H9 (cell line): ENCODE results near the gene CCM2L. TPM values are rescaled to one million over a fixed set of nuclear protein-coding genes. Genes with fewer than 3 reads are reported as not detected.

ENCODE experiments used
- DNase-seq: peaks from one replicate; pipeline ENCODE4 v3.0.0-alpha.2; 2017
- H2AFZ ChIP-seq: one replicate; pipeline ENCODE4 v1.6.1; 2013; ENCODE audit warnings: mild to moderate bottlenecking, low read length, control low read depth, moderate library complexity
- H2AK5ac ChIP-seq: 2 replicates; pipeline ENCODE4 v1.6.1; 2013; ENCODE audit warnings: low read length, control low read depth, mixed read lengths; ENCODE audit not compliant: insufficient read length
- H2BK120ac ChIP-seq: one replicate; pipeline ENCODE4 v1.6.1; 2013; ENCODE audit warnings: low read depth, mild to moderate bottlenecking, low read length, control low read depth, inconsistent platforms; ENCODE audit not compliant: poor library complexity, severe bottlenecking
- H2BK12ac ChIP-seq: 2 replicates; pipeline ENCODE4 v1.6.1; 2013; ENCODE audit warnings: low read length, control low read depth, mixed read lengths, low read depth; ENCODE audit not compliant: insufficient read length
- H2BK15ac ChIP-seq: 2 replicates; pipeline ENCODE4 v1.6.1; 2013; ENCODE audit warnings: low read depth, low read length, control low read depth
- H2BK20ac ChIP-seq: one replicate; pipeline ENCODE4 v1.6.1; 2013; ENCODE audit warnings: low read depth, mild to moderate bottlenecking, low read length, control low read depth, inconsistent platforms; ENCODE audit not compliant: poor library complexity, severe bottlenecking
- H2BK5ac ChIP-seq: 2 replicates; pipeline ENCODE4 v1.6.1; 2013; ENCODE audit warnings: low read length, control low read depth, mixed read lengths; ENCODE audit not compliant: insufficient read length
- H3K14ac ChIP-seq: 2 replicates; pipeline ENCODE4 v1.6.1; 2013; ENCODE audit warnings: low read length, control low read depth; ENCODE audit not compliant: insufficient read depth
- H3K18ac ChIP-seq: 2 replicates; pipeline ENCODE4 v1.6.1; 2013; ENCODE audit warnings: low read depth, mild to moderate bottlenecking, mixed read lengths, low read length, control low read depth; ENCODE audit not compliant: insufficient read length
- H3K23ac ChIP-seq: 2 replicates; pipeline ENCODE4 v1.6.1; 2013; ENCODE audit warnings: low read length, control low read depth, mixed read lengths, low read depth; ENCODE audit not compliant: insufficient read length
- H3K23me2 ChIP-seq: 2 replicates; pipeline ENCODE4 v1.6.1; 2013; ENCODE audit warnings: low read depth, mild to moderate bottlenecking, mixed read lengths, low read length, control low read depth; ENCODE audit not compliant: insufficient read length, poor library complexity, severe bottlenecking
- H3K27ac ChIP-seq: 2 replicates; pipeline ENCODE4 v1.5.1; 2013; ENCODE audit warnings: low read length, control low read depth, mixed read lengths, low read depth; ENCODE audit not compliant: insufficient read length
- H3K27me3 ChIP-seq: 2 replicates; pipeline ENCODE4 v1.6.1; 2013; ENCODE audit warnings: low read length, control low read depth, inconsistent platforms; ENCODE audit not compliant: insufficient read depth
- H3K4ac ChIP-seq: 2 replicates; pipeline ENCODE4 v1.6.1; 2013; ENCODE audit warnings: low read depth, mild to moderate bottlenecking, control low read depth, inconsistent platforms, low read length, moderate library complexity
- H3K4me1 ChIP-seq: 2 replicates; pipeline ENCODE4 v1.6.1; 2013; ENCODE audit warnings: low read length, control low read depth, inconsistent platforms; ENCODE audit not compliant: insufficient read depth
- H3K4me2 ChIP-seq: 2 replicates; pipeline ENCODE4 v1.6.1; 2013; ENCODE audit warnings: low read length, control low read depth, mixed read lengths; ENCODE audit not compliant: insufficient read length, insufficient read depth
- H3K56ac ChIP-seq: 2 replicates; pipeline ENCODE4 v1.6.1; 2013; ENCODE audit warnings: low read depth, mild to moderate bottlenecking, mixed read lengths, low read length, control low read depth; ENCODE audit not compliant: insufficient read length
- H3K79me1 ChIP-seq: 2 replicates; pipeline ENCODE4 v1.6.1; 2013; ENCODE audit warnings: low read depth, mild to moderate bottlenecking, moderate library complexity, low read length, control low read depth, inconsistent platforms; ENCODE audit not compliant: insufficient read depth, poor library complexity, severe bottlenecking
- H3K79me2 ChIP-seq: 2 replicates; pipeline ENCODE4 v1.6.1; 2013; ENCODE audit warnings: low read length, control low read depth, inconsistent platforms; ENCODE audit not compliant: insufficient read depth
- H3K9ac ChIP-seq: 2 replicates; pipeline ENCODE4 v1.6.1; 2013; ENCODE audit warnings: low read length, control low read depth, mixed read lengths; ENCODE audit not compliant: insufficient read length; ENCODE audit errors: extremely low read depth
- H3K9me3 ChIP-seq: one replicate; pipeline ENCODE4 v1.6.1; 2013; ENCODE audit warnings: low read depth, low read length, inconsistent platforms; ENCODE audit not compliant: control insufficient read depth
- H3T11ph ChIP-seq: one replicate; pipeline ENCODE4 v1.6.1; 2013; ENCODE audit warnings: mild to moderate bottlenecking, low read length, control low read depth, inconsistent platforms
- H4K20me1 ChIP-seq: one replicate; pipeline ENCODE4 v1.6.1; 2013; ENCODE audit not compliant: control insufficient read depth, insufficient read length, insufficient read depth
- H4K5ac ChIP-seq: 2 replicates; pipeline ENCODE4 v1.6.1; 2013; ENCODE audit warnings: low read depth, mild to moderate bottlenecking, mixed read lengths, low read length, control low read depth; ENCODE audit not compliant: insufficient read length
- H4K8ac ChIP-seq: replicated peaks from 2 replicates; pipeline ENCODE4 v1.6.1; 2013; ENCODE audit warnings: low read length, control low read depth, mixed read lengths, low read depth; ENCODE audit not compliant: insufficient read length
- H4K91ac ChIP-seq: 2 replicates; pipeline ENCODE4 v1.6.1; 2013; ENCODE audit warnings: low read depth, mild to moderate bottlenecking, moderate library complexity, mixed read lengths, low read length, control low read depth; ENCODE audit not compliant: insufficient read length
- H3K27ac Mint-ChIP-seq, 3 experiments: 2 replicates in 2 of 3; 3 replicates in 1 of 3; pipeline ENCODE4 v1.8.0; 2020 to 2021; ENCODE audit warnings: mixed read lengths in 3 of 3, mild to moderate bottlenecking in 1 of 3, moderate library complexity in 1 of 3
- H3K27me3 Mint-ChIP-seq: 2 replicates; pipeline ENCODE4 v1.8.0; 2021; ENCODE audit warnings: low read depth, mild to moderate bottlenecking, moderate library complexity, mixed read lengths
- H3K36me3 Mint-ChIP-seq, 3 experiments: 2 replicates in 2 of 3; 3 replicates in 1 of 3; pipeline ENCODE4 v1.8.0; 2020 to 2021; ENCODE audit warnings: low read depth in 3 of 3, mixed read lengths in 3 of 3; ENCODE audit not compliant: insufficient read depth in 1 of 3
- H3K4me1 Mint-ChIP-seq, 2 experiments: 2 replicates each; pipeline ENCODE4 v1.8.0; 2020; ENCODE audit warnings: mixed read lengths in 2 of 2
- H3K4me3 Mint-ChIP-seq, 2 experiments: 2 replicates in 1 of 2; 3 replicates in 1 of 2; pipeline ENCODE4 v1.8.0; 2020 to 2021; ENCODE audit warnings: mild to moderate bottlenecking in 2 of 2, mixed read lengths in 2 of 2, moderate library complexity in 1 of 2
- H3K9me3 Mint-ChIP-seq, 2 experiments: 2 replicates in 1 of 2; 3 replicates in 1 of 2; pipeline ENCODE4 v1.8.0; 2020; ENCODE audit warnings: mild to moderate bottlenecking in 2 of 2, mixed read lengths in 2 of 2, moderate library complexity in 1 of 2
- WGBS: extraction: QIAGEN DNeasy Blood & Tissue Kit; methylation state at CpG from one replicate; pipeline ENCODE4 v1.1.7; 2013; ENCODE audit warnings: missing lambda C conversion rate, low lambda C conversion rate, mixed read lengths; ENCODE audit not compliant: insufficient read length; ENCODE audit errors: extremely low coverage; 5-methylcytosine and 5-hydroxymethylcytosine counted together
- total RNA-seq: library from RNA; stranded (reverse); gene quantifications from 2 replicates; pipeline ENCODE4 v1.2.1, GENCODE V29; 2021
- TF ChIP-seq, protein P1 (sequence below): fragments of 200-600 bp; sonication (generic); conservative IDR thresholded peaks from 3 replicates; pipeline ENCODE4 v1.8.0; 2021; ENCODE audit warnings: antibody characterized with exemption, mild to moderate bottlenecking

The CCM2L gene
- total RNA-seq, 1 experiment from 2014 or later, result 4.6 TPM

DNA sequence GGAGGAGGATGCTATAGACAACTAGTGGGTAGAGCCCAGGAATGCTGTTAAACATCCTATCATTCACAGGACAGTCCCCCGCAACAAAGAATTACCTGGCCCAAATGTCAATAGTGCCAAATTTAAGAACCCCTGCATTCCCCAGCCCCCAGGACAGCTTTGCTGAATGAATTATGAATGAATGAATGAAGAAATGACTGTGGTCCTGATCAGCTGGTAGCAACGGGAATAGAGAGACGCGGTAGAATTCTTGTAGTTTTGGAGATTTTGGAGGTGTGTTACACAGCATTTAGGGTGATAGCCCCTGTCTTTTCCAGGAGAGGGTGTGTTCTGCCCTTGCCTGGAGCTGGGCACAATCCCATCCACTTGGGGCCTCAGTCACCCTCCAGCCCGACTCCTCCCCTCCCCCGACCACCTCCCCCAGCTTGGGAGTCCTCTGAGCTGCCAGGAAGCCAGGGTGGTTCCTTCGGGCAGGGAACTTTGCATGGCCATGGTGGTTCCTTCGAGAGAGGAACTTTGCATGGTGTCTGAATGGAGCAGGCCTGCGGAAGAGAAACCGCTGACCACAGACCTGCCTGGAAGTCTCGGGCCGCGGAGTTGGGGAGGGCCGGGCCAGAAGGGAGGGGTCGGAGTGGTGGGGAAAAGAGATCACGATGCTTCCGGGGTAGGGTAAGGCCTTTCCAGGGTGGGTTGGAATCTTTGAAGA lies 40.8 kb downstream of the CCM2L start:
- no peak overlapping the region for H2BK15ac ChIP-seq
- Mint-ChIP-seq H3K27me3 (peaks cover 72% of the 10 kb centered on the region), H3K27ac (0 out of 7 replicates have a peak overlapping the region, but pooled peaks of 1 of the 3 experiments have one; percentile 3), H3K4me1 (peaks cover 22% of the 10 kb centered on the region in 2 experiments), H3K9me3 (no peaks in the 10 kb centered on the region), H3K4me3 (peak overlapping the region; percentile 68 to 88), H3K36me3 (no peaks in the 10 kb centered on the region; a peak in 1 of 7 replicates)
- H4K5ac ChIP-seq, result no peak overlapping the region
- no peak overlapping the region for H3K14ac ChIP-seq
- no peaks in the 10 kb centered on the region for H3K4me1 ChIP-seq
- TF ChIP-seq, protein P1, sequence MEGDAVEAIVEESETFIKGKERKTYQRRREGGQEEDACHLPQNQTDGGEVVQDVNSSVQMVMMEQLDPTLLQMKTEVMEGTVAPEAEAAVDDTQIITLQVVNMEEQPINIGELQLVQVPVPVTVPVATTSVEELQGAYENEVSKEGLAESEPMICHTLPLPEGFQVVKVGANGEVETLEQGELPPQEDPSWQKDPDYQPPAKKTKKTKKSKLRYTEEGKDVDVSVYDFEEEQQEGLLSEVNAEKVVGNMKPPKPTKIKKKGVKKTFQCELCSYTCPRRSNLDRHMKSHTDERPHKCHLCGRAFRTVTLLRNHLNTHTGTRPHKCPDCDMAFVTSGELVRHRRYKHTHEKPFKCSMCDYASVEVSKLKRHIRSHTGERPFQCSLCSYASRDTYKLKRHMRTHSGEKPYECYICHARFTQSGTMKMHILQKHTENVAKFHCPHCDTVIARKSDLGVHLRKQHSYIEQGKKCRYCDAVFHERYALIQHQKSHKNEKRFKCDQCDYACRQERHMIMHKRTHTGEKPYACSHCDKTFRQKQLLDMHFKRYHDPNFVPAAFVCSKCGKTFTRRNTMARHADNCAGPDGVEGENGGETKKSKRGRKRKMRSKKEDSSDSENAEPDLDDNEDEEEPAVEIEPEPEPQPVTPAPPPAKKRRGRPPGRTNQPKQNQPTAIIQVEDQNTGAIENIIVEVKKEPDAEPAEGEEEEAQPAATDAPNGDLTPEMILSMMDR, result 0 out of 3 replicates have a peak, but pooled peaks have one; percentile 12
- no CpG with 5 or more reads among the region's 17 CpGs for WGBS
- peak; percentile 65 for DNase-seq
- H4K91ac ChIP-seq, result no peak overlapping the region
- no peak overlapping the region for H3K27ac ChIP-seq
- H3K79me2 ChIP-seq, result no peaks in the 10 kb centered on the region
- H4K8ac ChIP-seq, result no peak overlapping the region
- H3K9me3 ChIP-seq, result no peaks in the 10 kb centered on the region
- no peaks in the 10 kb centered on the region for H4K20me1 ChIP-seq
- H3K9ac ChIP-seq, result no peak overlapping the region
- no peak overlapping the region for H3K4ac ChIP-seq
- no peak overlapping the region for H3K56ac ChIP-seq
- no peak overlapping the region for H2BK5ac ChIP-seq
- peak overlapping the region; percentile 66 for H3K4me2 ChIP-seq
- peak overlapping the region; percentile 25 for H2AFZ ChIP-seq
- no peak overlapping the region for H3K23ac ChIP-seq
- H3K27me3 ChIP-seq, result peaks cover 12% of the 10 kb centered on the region; the same call in 1 of the 2 replicates
- H2BK120ac ChIP-seq, result no peak overlapping the region
- H3K18ac ChIP-seq, result no peak overlapping the region
- no peak overlapping the region for H2AK5ac ChIP-seq
- peaks cover 20% of the 10 kb centered on the region for H3K23me2 ChIP-seq
- H3T11ph ChIP-seq, result no peak overlapping the region
- H2BK12ac ChIP-seq, result no peak overlapping the region
- H3K79me1 ChIP-seq, result no peaks in the 10 kb centered on the region
- H2BK20ac ChIP-seq, result no peak overlapping the region
